MCF 10A (cell line): Measurements from ENCODE around the gene ZNF397. TPM values are rescaled to one million over a fixed set of nuclear protein-coding genes. Genes with fewer than 3 reads are reported as not detected.

Experiments used
- BruUV-seq: library from RNA; stranded (reverse); fragments of 400-500 nt; replicated peaks from 2 replicates; lab custom pipeline; 2021; lab: Mats Ljungman, UMichigan
- CTCF ChIA-PET: fragments of 300-600 bp; sonication (Branson Sonifier 250); formaldehyde crosslinking; extraction: SDS; loops from one replicate; lab custom pipeline; 2021; ENCODE audit warnings: antibody characterized with exemption, inconsistent platforms; lab: Yijun Ruan, JAX
- POLR2A ChIA-PET: fragments of 300-600, 350-650 bp; sonication (Branson Sonifier 250); formaldehyde crosslinking; extraction: SDS; loops from one replicate; lab custom pipeline; 2020; ENCODE audit warnings: antibody characterized with exemption, inconsistent platforms; lab: Yijun Ruan, JAX
- DNase-seq: peaks from one replicate; pipeline ENCODE4 v3.0.0-alpha.2; 2018; ENCODE audit not compliant: unreplicated experiment
- H3K27ac Mint-ChIP-seq: one replicate; pipeline ENCODE4 v1.8.0; 2022; ENCODE audit warnings: mild to moderate bottlenecking, low read depth, mixed read lengths; ENCODE audit not compliant: unreplicated experiment
- H3K27me3 Mint-ChIP-seq: one replicate; pipeline ENCODE4 v1.8.0; 2022; ENCODE audit warnings: mixed read lengths; ENCODE audit not compliant: insufficient read depth, unreplicated experiment
- H3K36me3 Mint-ChIP-seq: one replicate; pipeline ENCODE4 v1.8.0; 2022; ENCODE audit warnings: mild to moderate bottlenecking, moderate library complexity, mixed read lengths; ENCODE audit not compliant: insufficient read depth, unreplicated experiment
- H3K4me1 Mint-ChIP-seq: one replicate; pipeline ENCODE4 v1.8.0; 2022; ENCODE audit warnings: mixed read lengths; ENCODE audit not compliant: insufficient read depth, unreplicated experiment
- H3K4me3 Mint-ChIP-seq: one replicate; pipeline ENCODE4 v1.8.0; 2022; ENCODE audit warnings: mild to moderate bottlenecking, moderate library complexity, mixed read lengths; ENCODE audit not compliant: unreplicated experiment
- H3K9me3 Mint-ChIP-seq: one replicate; pipeline ENCODE4 v1.8.0; 2022; ENCODE audit warnings: mixed read lengths; ENCODE audit not compliant: unreplicated experiment
- CTCF ChIP-seq: fragments of 200-600 bp; IDR thresholded peaks from one replicate; pipeline ENCODE4 v1.8.0; 2022; ENCODE audit warnings: antibody characterized with exemption, mild to moderate bottlenecking; ENCODE audit not compliant: unreplicated experiment
- intact Hi-C: fragments of 100-400 bp; cut with micrococcal nuclease; formaldehyde crosslinking; loops from 2 replicates; pipeline ENCODE4 v1.14.1; 2022
- total RNA-seq: library from RNA; stranded (reverse); gene quantifications from 2 replicates; pipeline ENCODE4 v1.2.3, GENCODE V29; 2022

Gene ZNF397
- total RNA-seq, 1 experiment from 2014 or later = 22.5 TPM

- Mint-ChIP-seq H3K36me3 (peaks cover 25% of the 10 kb centered on the region), H3K27ac (no peak overlapping the region), H3K4me1 (no peaks in the 10 kb centered on the region), H3K27me3 (no peaks in the 10 kb centered on the region), H3K4me3 (no peak overlapping the region), H3K9me3 (peaks cover 37% of the 10 kb centered on the region)
- intact Hi-C loops = no loop called here
- no peak for TF ChIP-seq CTCF
- no TSS peak for BruUV-seq
- ChIA-PET POLR2A (interaction anchor here (0.6 to 1.8 kb wide), 4 partner anchors 13 to 97 kb away, joined by 3 to 6 read pairs (median 4); partner anchors contain the start of genes ZNF397 and ZSCAN30), CTCF (interaction anchor here (0.6 to 1.3 kb wide), 2 partner anchors 9 to 794 kb away, joined by 3 to 4 read pairs; no protein-coding TSS in a partner anchor)
- no peak for DNase-seq
Observed at GRCh38 chr18:35253655-35254287, 12.9 kb downstream of the ZNF397 start.

DNA sequence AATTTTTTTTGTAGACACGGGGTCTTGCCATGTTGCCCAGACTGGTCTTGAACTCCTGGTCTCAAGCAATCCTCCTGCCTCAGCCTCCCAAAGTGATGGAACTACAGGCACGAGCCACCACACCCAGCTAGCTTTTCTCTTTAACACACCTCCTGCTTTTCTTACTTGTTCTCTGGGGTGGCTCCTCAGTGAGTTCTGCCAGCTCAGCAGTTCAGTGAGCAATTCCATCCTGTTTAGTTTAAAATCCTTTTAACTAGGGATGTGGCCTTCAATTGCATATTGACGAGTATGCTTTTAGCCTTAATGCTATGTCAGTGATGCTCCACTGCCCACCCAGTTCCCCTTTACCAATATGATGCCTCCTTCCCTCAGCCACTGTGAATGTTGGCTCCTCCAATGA, 16.1 kb downstream of the ZNF397 start:
- intact Hi-C loops = no loop called here

DNA sequence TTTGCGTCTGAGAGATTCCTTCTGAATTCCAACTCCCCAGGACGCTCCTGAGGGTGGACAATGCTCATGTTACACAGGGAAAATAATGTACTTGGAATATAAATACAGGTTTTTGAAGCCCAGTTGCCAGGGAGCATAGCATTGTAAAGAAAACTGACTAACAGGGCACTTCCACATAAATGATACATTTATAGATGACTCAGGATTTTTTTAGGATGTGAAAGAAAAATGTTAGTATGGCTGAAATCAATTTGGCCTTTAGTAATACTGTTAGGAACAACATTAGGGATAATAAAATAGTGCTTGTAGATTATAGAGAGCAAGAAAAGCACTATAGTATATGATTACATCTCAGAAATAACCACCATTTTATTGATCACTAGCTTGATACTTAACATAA, 23.6 kb downstream of the ZNF397 start:
- no peak overlapping the region for H3K27ac Mint-ChIP-seq
- no TSS peak for BruUV-seq
- CTCF ChIA-PET = interaction anchor here (1.5 kb wide), 1 partner anchor 15 kb away, joined by 3 read pairs; no protein-coding TSS in a partner anchor
- POLR2A ChIA-PET = interaction anchor here (1.4 kb wide), 1 partner anchor 24 kb away, joined by 4 read pairs; no protein-coding TSS in a partner anchor
- TF ChIP-seq CTCF = no peak
- no peaks in the 10 kb centered on the region for H3K27me3 Mint-ChIP-seq
- intact Hi-C loops = no loop called here
- no peak overlapping the region for H3K4me3 Mint-ChIP-seq
- DNase-seq = no peak
- peaks cover 32% of the 10 kb centered on the region for H3K36me3 Mint-ChIP-seq
- H3K9me3 Mint-ChIP-seq = peaks cover 36% of the 10 kb centered on the region
- H3K4me1 Mint-ChIP-seq = no peaks in the 10 kb centered on the region

More for the DNA sequence above, 16.1 kb downstream of the ZNF397 start:
- Mint-ChIP-seq H3K27ac (no peak overlapping the region), H3K36me3 (peaks cover 22% of the 10 kb centered on the region), H3K9me3 (peaks cover 34% of the 10 kb centered on the region), H3K4me3 (no peak overlapping the region), H3K4me1 (no peaks in the 10 kb centered on the region), H3K27me3 (no peaks in the 10 kb centered on the region)
- POLR2A ChIA-PET = no interaction called here
- BruUV-seq = no TSS peak
- CTCF ChIA-PET = interaction anchor here (0.6 kb wide), 1 partner anchor 1875 kb away, joined by 5 read pairs; no protein-coding TSS in a partner anchor
- no peak for DNase-seq
- TF ChIP-seq CTCF = no peak

GRCh38 chr18:35267161-35267651, 26.4 kb downstream of the ZNF397 start:
- CTCF ChIA-PET = no interaction called here
- H3K36me3 Mint-ChIP-seq = peaks cover 20% of the 10 kb centered on the region
- no peak overlapping the region for H3K4me3 Mint-ChIP-seq

More at GRCh38 chr18:35267161-35267651, 26.4 kb downstream of the ZNF397 start:
- DNase-seq = no peak
- Mint-ChIP-seq H3K4me1 (no peaks in the 10 kb centered on the region), H3K9me3 (peaks cover 36% of the 10 kb centered on the region), H3K27ac (no peak overlapping the region), H3K27me3 (no peaks in the 10 kb centered on the region)
- POLR2A ChIA-PET = no interaction called here
- BruUV-seq = no TSS peak
- intact Hi-C loops = no loop called here
- TF ChIP-seq CTCF = no peak
